ENCODE results near the gene CELF5. TPM values are rescaled to one million over a fixed set of nuclear protein-coding genes. Genes with fewer than 3 reads are reported as not detected.
"Not testable (repeated sequence)": the region's sequence is repeated elsewhere in the genome, so short reads cannot be mapped to it uniquely, and the experiment has no call there.

The CELF5 gene
- total RNA-seq, 1 experiment from 2014 or later: 1.2 TPM

- Histone ChIP-seq H3K9me3 (ENCODE audit: control insufficient read depth, insufficient read depth, low read depth, low read length) (no peaks in the 10 kb centered on the region), H3K36me3 (ENCODE audit: control insufficient read depth, insufficient read depth, low read length) (no peaks in the 10 kb centered on the region), H3K4me3 (ENCODE audit: low read depth in 2 of 2, low read length in 2 of 2) (no peak overlapping the region), H3K27ac (ENCODE audit: low read length) (no peak overlapping the region), H3K4me1 (ENCODE audit: control insufficient read depth, insufficient read depth, low read length) (no peaks in the 10 kb centered on the region), H3K27me3 (ENCODE audit: control insufficient read depth, insufficient read depth, low read length) (no peaks in the 10 kb centered on the region; the same call in 1 of the 2 replicates)
- ATAC-seq: no peak
- no peak for DNase-seq (ENCODE audit: low read depth, low spot score)
- ChIA-PET POLR2A (no interaction called here), CTCF (interaction anchor here (0.7 kb wide), 1 partner anchor 82 kb away, joined by 5 read pairs; no protein-coding TSS in a partner anchor)
- in situ Hi-C loops (cut with HindIII; ENCODE audit: low pct_unique_long_range_greater_than_20kb, low sequenced_read_pairs): no loop called here
- TF ChIP-seq REST (IDR thresholded peaks at IDR 0.05; ENCODE audit: insufficient read depth in 1 of 2, low read depth in 2 of 2, low read length in 1 of 2) (no peak), TCF7L2 (IDR thresholded peaks at IDR 0.05; ENCODE audit: low read depth, low read length) (no peak), SIN3A (IDR thresholded peaks at IDR 0.05; ENCODE audit: borderline replicate concordance, insufficient read depth, low read depth, low read length) (no peak), POLR2AphosphoS5 (IDR thresholded peaks at IDR 0.05; ENCODE audit: low read depth, low read length) (no peak), CTCF (IDR thresholded peaks at IDR 0.05) (no peak)
- BruUV-seq (replicated peaks): no TSS peak
- intact Hi-C loops (cut with micrococcal nuclease; ENCODE audit: unreplicated experiment): no loop called here
Measured at GRCh38 chr19:3220576-3220975, 3.9 kb upstream of the CELF5 start.

GRCh38 chr19:3221576-3221975, 2.9 kb upstream of the CELF5 start:
- CTCF ChIA-PET: interaction anchor here (0.7 kb wide), 2 partner anchors 81 to 249 kb away, joined by 4 to 5 read pairs; no protein-coding TSS in a partner anchor
- H3K36me3 ChIP-seq (ENCODE audit: control insufficient read depth, insufficient read depth, low read length); H3K9me3 ChIP-seq (ENCODE audit: control insufficient read depth, insufficient read depth, low read depth, low read length); H3K4me3 ChIP-seq (ENCODE audit: low read depth in 2 of 2, low read length in 2 of 2); H3K27ac ChIP-seq (ENCODE audit: low read length); in situ Hi-C loops (cut with HindIII; ENCODE audit: low pct_unique_long_range_greater_than_20kb, low sequenced_read_pairs); DNase-seq (ENCODE audit: low read depth, low spot score); H3K4me1 ChIP-seq (ENCODE audit: control insufficient read depth, insufficient read depth, low read length); H3K27me3 ChIP-seq (ENCODE audit: control insufficient read depth, insufficient read depth, low read length); POLR2A ChIA-PET; BruUV-seq (replicated peaks); intact Hi-C loops (cut with micrococcal nuclease; ENCODE audit: unreplicated experiment); ATAC-seq: not testable (repeated sequence)

GRCh38 chr19:3222709-3223108, 1.8 kb upstream of the CELF5 start:
- H3K4me1 ChIP-seq (ENCODE audit: control insufficient read depth, insufficient read depth, low read length): no peaks in the 10 kb centered on the region
- H3K9me3 ChIP-seq (ENCODE audit: control insufficient read depth, insufficient read depth, low read depth, low read length): no peaks in the 10 kb centered on the region
- no peaks in the 10 kb centered on the region; the same call in 1 of the 2 replicates for H3K27me3 ChIP-seq (ENCODE audit: control insufficient read depth, insufficient read depth, low read length)
- ChIA-PET POLR2A (interaction anchor here (0.6 kb wide), 2 partner anchors 148 to 285 kb away, joined by 9 read pairs; no protein-coding TSS in a partner anchor), CTCF (interaction anchor here (0.7 kb wide), 1 partner anchor 26 kb away, joined by 5 read pairs; no protein-coding TSS in a partner anchor)
- ATAC-seq (no peak), DNase-seq (ENCODE audit: low read depth, low spot score) (no peak)
- in situ Hi-C loops (cut with HindIII; ENCODE audit: low pct_unique_long_range_greater_than_20kb, low sequenced_read_pairs): no loop called here
- no peak overlapping the region for H3K27ac ChIP-seq (ENCODE audit: low read length)
- H3K4me3 ChIP-seq (ENCODE audit: low read depth in 2 of 2, low read length in 2 of 2): no peak overlapping the region
- no peak for TF ChIP-seq POLR2AphosphoS5 (IDR thresholded peaks at IDR 0.05; ENCODE audit: low read depth, low read length)
- TF ChIP-seq SIN3A (IDR thresholded peaks at IDR 0.05; ENCODE audit: borderline replicate concordance, insufficient read depth, low read depth, low read length): no peak
- no peaks in the 10 kb centered on the region for H3K36me3 ChIP-seq (ENCODE audit: control insufficient read depth, insufficient read depth, low read length)
- intact Hi-C loops (cut with micrococcal nuclease; ENCODE audit: unreplicated experiment): no loop called here
- no TSS peak for BruUV-seq (replicated peaks)
